GM23248 (cell line): Measurements from ENCODE around the gene TLK2. TPM values are rescaled to one million over a fixed set of nuclear protein-coding genes. Genes with fewer than 3 reads are reported as not detected.

Experiments
- DNase-seq: peaks from one replicate; pipeline ENCODE4 v3.0.0-alpha.2; 2015
- H2AFZ ChIP-seq: fragments of 200-600 bp; sonication (generic); 2 replicates; pipeline ENCODE4 v1.6.1; 2016; ENCODE audit warnings: antibody characterized with exemption
- H3F3A ChIP-seq: fragments of 200-600 bp; sonication (generic); 2 replicates; pipeline ENCODE4 v1.6.1; 2016; ENCODE audit warnings: mild to moderate bottlenecking, antibody characterized with exemption, mixed run types; ENCODE audit not compliant: insufficient read depth
- H3K27ac ChIP-seq: fragments of 200-600 bp; sonication (generic); 2 replicates; pipeline ENCODE4 v1.5.1; 2016; ENCODE audit warnings: mild to moderate bottlenecking
- H3K27me3 ChIP-seq: fragments of 200-600 bp; sonication (generic); replicated peaks from 2 replicates; pipeline ENCODE4 v1.6.1; 2016; ENCODE audit warnings: mild to moderate bottlenecking; ENCODE audit not compliant: insufficient read depth
- H3K36me3 ChIP-seq: fragments of 200-600 bp; sonication (generic); 2 replicates; pipeline ENCODE4 v1.6.1; 2016; ENCODE audit warnings: low read depth, mild to moderate bottlenecking
- H3K4me1 ChIP-seq: fragments of 200-600 bp; sonication (generic); 2 replicates; pipeline ENCODE4 v1.6.1; 2016; ENCODE audit warnings: mild to moderate bottlenecking; ENCODE audit not compliant: insufficient read depth
- H3K4me2 ChIP-seq: fragments of 200-600 bp; sonication (generic); one replicate; pipeline ENCODE4 v1.6.1; 2016; ENCODE audit warnings: mild to moderate bottlenecking; ENCODE audit not compliant: unreplicated experiment
- H3K4me3 ChIP-seq: fragments of 200-600 bp; sonication (generic); 2 replicates; pipeline ENCODE4 v1.5.1; 2016; ENCODE audit warnings: mild to moderate bottlenecking
- H3K79me2 ChIP-seq: fragments of 200-600 bp; sonication (generic); 2 replicates; pipeline ENCODE4 v1.6.1; 2016; ENCODE audit warnings: mild to moderate bottlenecking; ENCODE audit not compliant: insufficient read depth
- H3K9ac ChIP-seq: fragments of 200-600 bp; sonication (generic); 2 replicates; pipeline ENCODE4 v1.6.1; 2016; ENCODE audit warnings: mild to moderate bottlenecking
- H3K9me2 ChIP-seq: fragments of 200-600 bp; sonication (generic); 2 replicates; pipeline ENCODE4 v1.6.1; 2016; ENCODE audit warnings: mixed run types, mild to moderate bottlenecking, moderate library complexity; ENCODE audit not compliant: insufficient read depth
- H3K9me3 ChIP-seq: fragments of 200-600 bp; sonication (generic); one replicate; pipeline ENCODE4 v1.6.1; 2017; ENCODE audit warnings: low read depth
- H4K20me1 ChIP-seq: fragments of 200-600 bp; sonication (generic); 2 replicates; pipeline ENCODE4 v1.6.0; 2016; ENCODE audit not compliant: insufficient read depth
- EZH2 ChIP-seq: fragments of 200-600 bp; sonication (generic); IDR thresholded peaks from 2 replicates; pipeline ENCODE4 v1.6.1; 2018; ENCODE audit warnings: antibody characterized with exemption, mild to moderate bottlenecking; ENCODE audit not compliant: insufficient read depth, poor library complexity, severe bottlenecking
- EZH2phosphoT487 ChIP-seq: fragments of 200-600 bp; sonication (generic); IDR thresholded peaks from 2 replicates; pipeline ENCODE4 v1.6.1; 2018; ENCODE audit warnings: antibody characterized with exemption, moderate library complexity, mild to moderate bottlenecking, low read depth; ENCODE audit not compliant: insufficient read depth
- WGBS, 2 experiments: methylation state at CpG; one replicate each; pipeline ENCODE4 v1.1.6; 2015 to 2017; ENCODE audit warnings: low lambda C conversion rate in 2 of 2, low coverage in 1 of 2; ENCODE audit errors: missing lambda C conversion rate in 2 of 2; 5-methylcytosine and 5-hydroxymethylcytosine counted together
- in situ Hi-C: fragments of 300-500 bp; cut with MboI; formaldehyde crosslinking; loops from 2 replicates; pipeline ENCODE4 v1.15.0; 2020
- polyA plus RNA-seq: library from polyadenylated mRNA; unstranded; fragments of >200 nt; fragmentation: Nextera tagmentation; extraction: Ambion mirVana; gene quantifications from 2 replicates; pipeline ENCODE4 v1.2.1, GENCODE V29; 2016
- total RNA-seq: library from RNA; depleted of rRNA; stranded (reverse); fragments of >200 nt; shearing (Covaris generic); gene quantifications from 2 replicates; pipeline ENCODE4 v1.2.3, GENCODE V29; 2014

The TLK2 gene
- total and polyA plus RNA-seq, 2 experiments from 2014 or later, result 12.6 to 37.9 TPM

DNA sequence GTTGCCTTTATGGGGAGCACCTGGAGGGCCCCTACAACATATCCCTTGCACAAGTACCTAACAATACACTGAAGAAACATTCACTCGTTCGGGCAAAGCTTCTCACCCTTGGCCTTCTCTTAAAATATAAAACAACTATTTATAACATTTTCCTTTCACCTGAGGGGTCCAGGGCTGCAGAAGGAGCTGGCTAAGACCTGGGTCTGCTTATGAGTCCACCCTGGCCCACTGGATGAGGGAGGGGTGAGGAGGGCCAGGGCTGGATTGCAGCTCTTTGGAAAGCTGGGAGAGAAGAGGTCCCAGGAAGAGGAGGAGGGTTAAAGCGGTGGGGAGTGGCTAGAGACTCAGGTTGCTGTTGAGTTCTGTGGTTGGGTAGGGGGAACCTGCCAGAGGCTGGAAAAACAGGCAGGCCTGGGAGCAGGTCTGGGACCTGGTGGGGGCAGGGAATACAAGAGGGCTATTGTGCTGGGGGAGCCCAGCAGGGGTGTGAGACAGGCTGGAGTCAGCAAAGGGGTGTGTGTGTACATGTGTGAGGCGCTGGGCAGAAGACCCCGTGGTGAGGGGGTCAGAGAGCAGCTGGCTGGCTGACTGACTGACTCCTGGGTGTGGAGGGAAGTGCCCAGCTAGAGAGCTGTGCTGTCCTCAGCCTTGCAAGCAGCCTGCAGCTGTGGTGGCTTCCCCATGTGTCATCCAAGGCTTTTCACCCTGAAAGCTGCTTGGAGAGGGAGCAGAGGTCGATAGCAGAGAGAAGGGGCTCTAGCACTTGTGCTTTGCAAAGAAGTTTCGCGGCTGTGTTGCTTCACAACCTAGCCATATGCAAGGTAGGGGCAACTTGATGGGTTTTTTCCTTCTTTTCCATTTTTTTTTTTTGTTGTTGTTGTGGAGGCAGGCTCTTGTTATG lies 138.6 kb downstream of the TLK2 start:
- H2AFZ ChIP-seq, result no peak overlapping the region
- no peaks in the 10 kb centered on the region for H3K27me3 ChIP-seq
- H3F3A ChIP-seq, result peaks cover 21% of the 10 kb centered on the region
- WGBS, 2 experiments, result 64% methylated on average over 8 of the region's 8 CpGs
- H3K79me2 ChIP-seq, result no peaks in the 10 kb centered on the region
- no peaks in the 10 kb centered on the region for H4K20me1 ChIP-seq
- peaks cover 31% of the 10 kb centered on the region for H3K4me1 ChIP-seq
- in situ Hi-C loops, result no loop called here
- 0 out of 2 replicates have a peak overlapping the region, but pooled peaks have one; percentile 23 for H3K9ac ChIP-seq
- DNase-seq, result peak; percentile 43
- no peak overlapping the region for H3K4me2 ChIP-seq
- TF ChIP-seq EZH2phosphoT487, result no peak
- TF ChIP-seq EZH2, result no peak
- peaks cover 12% of the 10 kb centered on the region; the same call in 1 of the 2 replicates for H3K36me3 ChIP-seq
- no peak overlapping the region for H3K4me3 ChIP-seq
- H3K9me3 ChIP-seq, result no peaks in the 10 kb centered on the region
- H3K27ac ChIP-seq, result peak overlapping the region; percentile 41; the same call in 1 of the 2 replicates
- no peaks in the 10 kb centered on the region for H3K9me2 ChIP-seq

DNA sequence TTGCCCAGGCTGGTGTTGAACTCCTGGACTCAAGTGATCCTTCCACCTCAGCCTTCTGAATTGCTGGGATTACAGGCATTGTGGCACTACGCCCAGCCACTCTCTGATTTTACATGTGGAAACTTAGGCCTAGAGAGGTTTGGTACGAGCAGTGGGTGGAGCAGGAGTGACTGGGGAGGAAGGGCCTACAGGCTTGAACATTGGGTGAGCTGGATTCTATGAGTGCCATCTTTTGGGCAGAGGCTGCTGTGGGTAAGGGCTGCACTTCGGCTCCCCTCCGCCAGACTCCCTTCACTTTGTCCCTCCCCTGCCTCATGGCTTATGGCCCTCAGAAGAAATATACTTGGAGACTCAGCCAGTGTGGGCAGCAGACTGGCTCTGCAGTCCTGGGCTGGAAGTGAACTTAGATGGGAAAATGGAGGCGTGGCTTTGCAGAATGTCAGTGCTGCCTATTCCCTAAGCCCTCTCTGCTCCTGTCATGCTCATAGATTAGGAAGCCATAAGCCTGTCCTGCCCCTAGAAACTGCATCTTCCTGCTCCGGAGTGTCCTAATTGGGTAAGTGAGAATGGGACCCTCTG lies 139.4 kb downstream of the TLK2 start:
- Histone ChIP-seq H3K27ac (peak overlapping the region; percentile 41; the same call in 1 of the 2 replicates), H3K4me2 (no peak overlapping the region)
- peak; percentile 66 for DNase-seq

DNA sequence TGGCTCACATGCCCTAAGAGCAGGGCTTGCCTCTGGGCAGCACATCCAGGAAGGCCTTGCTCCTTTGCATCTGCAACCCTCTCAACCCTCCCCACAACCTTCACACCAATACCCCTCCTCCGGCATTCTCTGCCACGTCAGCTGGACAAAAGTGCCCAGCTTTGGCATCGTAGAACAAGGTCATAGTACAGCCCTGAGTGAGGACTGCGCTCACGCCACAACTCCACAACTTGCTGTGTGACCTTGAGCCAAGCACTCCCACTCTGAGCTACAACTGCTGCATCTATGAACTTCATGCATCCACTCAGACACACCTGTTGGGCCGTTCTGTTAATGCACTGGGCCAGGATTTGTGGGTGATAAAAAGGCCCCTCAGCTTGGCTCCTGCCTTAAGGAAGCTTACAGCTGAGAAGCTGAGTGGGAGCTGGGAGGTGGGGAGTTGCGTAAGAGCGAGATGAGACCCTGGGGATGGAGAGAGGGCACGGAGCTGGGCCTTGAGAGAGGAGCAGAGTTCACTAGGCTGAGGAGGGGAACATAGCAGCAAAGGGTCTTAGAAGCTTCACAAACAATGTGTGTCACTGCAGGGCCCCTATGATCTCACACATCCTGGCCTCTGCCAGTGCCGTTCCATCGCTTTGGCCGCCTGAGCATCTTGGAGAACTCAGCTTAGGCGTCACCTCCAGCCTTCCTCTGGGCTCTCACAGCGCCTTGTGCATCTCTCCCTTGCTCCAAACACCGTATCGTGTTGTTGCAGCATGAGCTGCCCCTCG lies 140.2 kb downstream of the TLK2 start:
- Histone ChIP-seq H3K27me3 (no peaks in the 10 kb centered on the region), H3K9ac (no peak overlapping the region), H3K9me3 (no peaks in the 10 kb centered on the region), H2AFZ (no peak overlapping the region), H3K4me3 (no peak overlapping the region), H3K4me2 (no peak overlapping the region), H4K20me1 (no peaks in the 10 kb centered on the region), H3K9me2 (no peaks in the 10 kb centered on the region), H3K27ac (no peak overlapping the region), H3F3A (peaks cover 14% of the 10 kb centered on the region), H3K79me2 (no peaks in the 10 kb centered on the region), H3K36me3 (0 out of 2 replicates have a peak, but pooled peaks cover 10% of the 10 kb centered on the region), H3K4me1 (peaks cover 18% of the 10 kb centered on the region)
- TF ChIP-seq EZH2phosphoT487, result no peak
- no peak for TF ChIP-seq EZH2
- in situ Hi-C loops, result no loop called here
- 67 to 68% methylated on average over 17 of the region's 17 CpGs for WGBS, 2 experiments
- DNase-seq, result no peak

More for the DNA sequence above, 139.4 kb downstream of the TLK2 start:
- Histone ChIP-seq H3F3A (peaks cover 21% of the 10 kb centered on the region), H3K9ac (0 out of 2 replicates have a peak overlapping the region, but pooled peaks have one; percentile 23), H4K20me1 (no peaks in the 10 kb centered on the region), H3K9me3 (no peaks in the 10 kb centered on the region), H3K4me3 (no peak overlapping the region), H2AFZ (no peak overlapping the region), H3K79me2 (no peaks in the 10 kb centered on the region), H3K9me2 (no peaks in the 10 kb centered on the region), H3K27me3 (no peaks in the 10 kb centered on the region), H3K4me1 (peaks cover 26% of the 10 kb centered on the region), H3K36me3 (0 out of 2 replicates have a peak, but pooled peaks cover 10% of the 10 kb centered on the region)
- WGBS, 2 experiments, result 48 to 53% methylated on average over 6 of the region's 6 CpGs
- no peak for TF ChIP-seq EZH2phosphoT487
- no peak for TF ChIP-seq EZH2
- in situ Hi-C loops, result no loop called here

DNA sequence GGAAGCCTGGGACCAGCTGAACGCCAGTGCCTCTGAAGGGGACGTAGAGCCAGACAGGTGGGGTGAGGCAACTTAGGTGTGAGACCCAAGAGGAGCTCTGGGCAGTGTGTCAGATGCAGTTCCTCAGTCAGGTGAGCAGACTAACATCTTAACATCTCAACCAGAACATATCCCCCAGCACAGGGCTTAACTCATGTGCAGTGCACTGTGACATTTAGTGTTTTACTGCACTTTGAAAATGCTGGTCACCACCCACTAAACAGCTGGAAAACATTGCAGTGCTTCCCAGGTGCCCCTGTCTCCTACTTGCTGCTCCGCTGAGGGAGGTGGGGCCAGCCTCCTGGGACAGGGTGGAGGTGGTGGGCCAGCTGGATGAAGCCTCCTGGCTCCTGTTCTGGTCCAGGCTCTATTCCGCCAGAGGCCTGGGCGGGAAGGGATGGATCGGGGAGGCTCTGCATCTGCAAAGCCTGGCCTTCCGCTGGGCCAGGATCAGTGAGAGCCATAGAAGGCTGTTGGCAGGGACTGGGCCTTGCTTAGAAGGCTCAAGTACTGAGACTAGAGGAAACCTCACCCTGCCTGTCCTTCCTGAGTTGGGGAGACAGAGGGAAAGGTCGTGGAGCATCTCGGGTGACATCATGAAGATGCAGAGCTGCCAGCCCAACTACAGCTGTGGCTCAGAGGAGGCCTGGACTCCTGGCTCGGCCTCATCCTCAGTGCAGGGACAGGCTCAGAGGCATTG lies 141.0 kb downstream of the TLK2 start:
- Histone ChIP-seq H2AFZ (no peak overlapping the region), H3K4me2 (no peak overlapping the region), H4K20me1 (no peaks in the 10 kb centered on the region), H3K4me1 (peaks cover 11% of the 10 kb centered on the region), H3K27me3 (no peaks in the 10 kb centered on the region), H3K9me3 (no peaks in the 10 kb centered on the region), H3K4me3 (no peak overlapping the region), H3F3A (peaks cover 9% of the 10 kb centered on the region), H3K9me2 (no peaks in the 10 kb centered on the region), H3K27ac (no peak overlapping the region), H3K9ac (no peak overlapping the region), H3K36me3 (0 out of 2 replicates have a peak, but pooled peaks cover 9% of the 10 kb centered on the region), H3K79me2 (no peaks in the 10 kb centered on the region)
- in situ Hi-C loops, result no loop called here
- TF ChIP-seq EZH2phosphoT487 (no peak), EZH2 (no peak)
- WGBS, 2 experiments, result 82 to 86% methylated on average over 10 of the region's 10 CpGs
- DNase-seq, result no peak
